LNCaP clone FGC (cell line): ENCODE data around the gene HCFC1.

ENCODE experiments used
- DNase-seq: peaks from one replicate; pipeline ENCODE4 v3.0.0-alpha.2; 2011; ENCODE audit warnings: low read depth
- H3K4me3 ChIP-seq: 2 replicates; pipeline ENCODE4 v1.5.1; 2011; ENCODE audit warnings: mild to moderate bottlenecking, low read depth, low read length, control low read depth
- TF ChIP-seq, protein P1 (sequence below): IDR thresholded peaks from 2 replicates; pipeline ENCODE4 v1.5.1; 2012; ENCODE audit warnings: mild to moderate bottlenecking; ENCODE audit not compliant: control insufficient read depth, insufficient read depth; ENCODE audit errors: extremely low read depth

The HCFC1 gene

DNA sequence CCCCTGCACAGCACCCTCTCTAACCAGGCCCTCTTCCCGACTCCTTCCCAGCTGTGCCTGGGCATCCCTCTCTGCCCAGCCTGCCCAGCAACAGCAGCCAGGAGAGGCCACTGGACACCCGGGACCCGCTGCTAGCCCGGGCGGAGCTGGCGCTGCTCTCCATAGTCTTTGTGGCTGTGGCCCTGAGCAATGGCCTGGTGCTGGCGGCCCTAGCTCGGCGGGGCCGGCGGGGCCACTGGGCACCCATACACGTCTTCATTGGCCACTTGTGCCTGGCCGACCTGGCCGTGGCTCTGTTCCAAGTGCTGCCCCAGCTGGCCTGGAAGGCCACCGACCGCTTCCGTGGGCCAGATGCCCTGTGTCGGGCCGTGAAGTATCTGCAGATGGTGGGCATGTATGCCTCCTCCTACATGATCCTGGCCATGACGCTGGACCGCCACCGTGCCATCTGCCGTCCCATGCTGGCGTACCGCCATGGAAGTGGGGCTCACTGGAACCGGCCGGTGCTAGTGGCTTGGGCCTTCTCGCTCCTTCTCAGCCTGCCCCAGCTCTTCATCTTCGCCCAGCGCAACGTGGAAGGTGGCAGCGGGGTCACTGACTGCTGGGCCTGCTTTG is 66.0 kb downstream of the HCFC1 start:
- no peak for DNase-seq
- TF ChIP-seq, protein P1, sequence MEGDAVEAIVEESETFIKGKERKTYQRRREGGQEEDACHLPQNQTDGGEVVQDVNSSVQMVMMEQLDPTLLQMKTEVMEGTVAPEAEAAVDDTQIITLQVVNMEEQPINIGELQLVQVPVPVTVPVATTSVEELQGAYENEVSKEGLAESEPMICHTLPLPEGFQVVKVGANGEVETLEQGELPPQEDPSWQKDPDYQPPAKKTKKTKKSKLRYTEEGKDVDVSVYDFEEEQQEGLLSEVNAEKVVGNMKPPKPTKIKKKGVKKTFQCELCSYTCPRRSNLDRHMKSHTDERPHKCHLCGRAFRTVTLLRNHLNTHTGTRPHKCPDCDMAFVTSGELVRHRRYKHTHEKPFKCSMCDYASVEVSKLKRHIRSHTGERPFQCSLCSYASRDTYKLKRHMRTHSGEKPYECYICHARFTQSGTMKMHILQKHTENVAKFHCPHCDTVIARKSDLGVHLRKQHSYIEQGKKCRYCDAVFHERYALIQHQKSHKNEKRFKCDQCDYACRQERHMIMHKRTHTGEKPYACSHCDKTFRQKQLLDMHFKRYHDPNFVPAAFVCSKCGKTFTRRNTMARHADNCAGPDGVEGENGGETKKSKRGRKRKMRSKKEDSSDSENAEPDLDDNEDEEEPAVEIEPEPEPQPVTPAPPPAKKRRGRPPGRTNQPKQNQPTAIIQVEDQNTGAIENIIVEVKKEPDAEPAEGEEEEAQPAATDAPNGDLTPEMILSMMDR: no peak
- H3K4me3 ChIP-seq: no peak overlapping the region

DNA sequence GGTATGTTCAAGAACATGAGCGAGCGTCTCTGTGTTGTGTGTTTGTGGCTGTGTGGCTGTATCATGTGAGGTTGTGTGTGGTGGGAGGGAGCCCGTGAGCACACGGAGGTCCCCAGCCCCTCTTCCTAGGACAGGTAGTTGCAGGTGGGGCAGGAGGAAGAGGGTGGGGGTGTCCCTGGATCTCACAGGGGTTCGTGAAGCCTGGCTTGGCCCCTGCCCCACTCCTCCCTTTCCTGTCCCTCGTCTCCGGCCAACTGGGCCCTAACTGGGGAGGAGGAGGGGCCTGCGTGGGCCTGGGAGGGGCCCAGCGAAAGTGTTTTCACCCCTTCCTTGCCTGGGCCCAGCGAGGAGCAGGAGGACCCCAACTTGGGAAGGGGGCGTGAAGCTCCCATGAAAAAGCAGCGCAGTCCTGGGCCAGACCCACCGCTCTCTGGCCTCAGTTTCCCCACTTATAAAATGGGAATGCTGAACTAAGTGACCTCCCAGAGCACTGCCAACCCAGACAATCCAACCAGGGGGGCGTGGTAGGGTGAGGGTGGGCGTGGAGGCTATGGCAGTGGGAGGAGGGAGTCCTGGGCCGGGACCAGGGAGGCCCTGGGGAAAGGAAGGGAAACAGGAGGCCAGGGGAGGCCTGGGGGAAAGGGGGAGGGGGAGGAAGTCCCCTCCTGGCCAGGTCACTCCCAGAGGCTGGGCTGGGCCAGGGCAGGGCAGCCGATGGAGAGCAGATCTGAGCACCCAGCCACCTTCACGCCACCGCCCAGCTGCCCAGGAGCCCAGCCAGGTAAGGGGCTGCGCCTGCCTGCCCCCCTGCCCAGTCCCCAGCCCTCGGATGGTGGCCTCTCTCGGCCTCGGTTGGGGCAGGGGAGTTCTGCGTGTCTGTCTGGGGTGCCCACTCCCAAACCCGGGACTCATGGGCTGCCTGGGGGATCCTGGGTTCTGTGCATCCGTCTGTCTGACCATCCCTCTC is 67.3 kb downstream of the HCFC1 start, which contains the start of gene AVPR2:
AVPR2 (plus strand) TSS at position 683 of the 967 bp plus-strand sequence. CDS start 473 bp downstream, outside the sequence.
- DNase-seq: no peak
- no peak within 1 kb of the TSS for H3K4me3 ChIP-seq
- TF ChIP-seq, protein P1: no peak

DNA sequence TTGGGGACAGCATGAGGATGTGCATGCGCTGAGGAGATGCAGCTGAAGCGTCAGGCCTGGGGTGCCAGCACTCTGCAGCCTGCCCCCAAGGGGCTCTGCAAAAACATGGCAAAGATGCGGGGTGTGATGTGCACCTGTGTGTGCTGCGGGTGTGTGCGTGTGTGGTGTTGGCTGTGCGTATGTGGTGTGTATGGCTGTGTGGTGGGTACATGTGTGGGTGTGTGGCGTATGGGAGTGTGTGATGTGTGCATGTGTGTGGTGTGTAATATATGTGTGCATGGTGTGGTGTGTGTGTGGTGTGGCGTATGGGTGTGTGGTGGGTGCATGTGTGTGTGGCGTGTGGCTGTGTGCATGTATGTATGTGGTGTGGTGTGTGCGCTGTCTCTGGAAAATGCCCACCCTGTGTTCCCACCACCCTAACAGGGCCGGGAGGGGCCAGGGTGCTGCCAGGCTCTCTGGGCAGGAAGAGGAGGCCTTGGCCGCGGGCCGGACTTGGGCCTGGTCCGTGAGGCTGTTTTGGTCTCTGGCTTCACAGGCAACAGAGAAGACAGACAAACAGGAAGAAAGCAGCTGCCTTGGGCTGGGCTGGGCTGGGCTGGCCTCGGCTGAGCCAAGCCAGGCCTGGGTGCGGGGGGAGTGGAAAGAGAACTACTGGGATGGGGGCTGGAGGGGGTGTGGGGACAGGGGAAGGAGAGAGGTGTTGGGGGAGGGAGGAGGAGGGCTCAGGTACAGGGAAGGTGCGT is 68.2 kb downstream of the HCFC1 start:
- no peak overlapping the region for H3K4me3 ChIP-seq
- TF ChIP-seq, protein P1: no peak
- no peak for DNase-seq

DNA sequence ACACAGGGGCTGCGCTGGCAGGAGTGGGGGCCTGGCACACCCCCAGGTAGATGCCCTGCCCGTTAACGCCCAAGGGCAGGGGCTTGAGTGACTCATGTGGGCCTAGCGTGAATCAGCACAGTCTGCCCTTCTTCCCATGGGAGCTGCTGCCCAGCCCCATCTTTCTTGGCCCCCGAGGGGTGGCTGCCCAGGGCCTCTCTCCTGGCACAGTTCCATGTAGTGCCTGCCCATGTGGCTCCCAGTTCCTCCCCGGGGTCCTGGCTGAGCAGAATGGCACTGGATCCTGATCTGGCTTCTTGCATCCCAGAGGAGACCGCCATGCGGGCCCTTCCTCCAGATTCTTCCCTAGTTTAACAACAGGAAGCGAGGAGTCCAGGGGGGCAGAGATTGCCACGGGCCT is 69.2 kb downstream of the HCFC1 start:
- H3K4me3 ChIP-seq: no peak overlapping the region
- DNase-seq: no peak
- TF ChIP-seq, protein P1: no peak

DNA sequence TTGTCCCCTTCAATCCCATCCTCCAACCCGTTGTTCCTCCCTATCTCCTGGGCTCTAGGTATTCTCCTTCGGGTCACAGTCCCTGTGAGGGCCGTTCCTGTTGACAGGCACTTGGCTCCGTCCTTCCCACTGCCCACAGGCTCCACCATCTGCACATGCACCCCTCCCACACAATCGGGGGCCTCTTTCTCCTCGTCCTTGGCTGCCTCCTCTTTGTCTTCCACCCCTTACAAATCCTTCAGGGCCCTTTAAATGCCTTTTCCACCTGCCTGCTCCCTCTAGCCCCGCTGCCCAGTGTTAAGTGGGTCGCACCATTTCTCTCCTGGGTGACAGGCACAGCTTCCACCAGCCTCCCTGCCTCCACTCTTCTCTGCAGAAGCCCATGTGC is 69.9 kb downstream of the HCFC1 start:
- DNase-seq: no peak
- H3K4me3 ChIP-seq: no peak overlapping the region
- TF ChIP-seq, protein P1: no peak

DNA sequence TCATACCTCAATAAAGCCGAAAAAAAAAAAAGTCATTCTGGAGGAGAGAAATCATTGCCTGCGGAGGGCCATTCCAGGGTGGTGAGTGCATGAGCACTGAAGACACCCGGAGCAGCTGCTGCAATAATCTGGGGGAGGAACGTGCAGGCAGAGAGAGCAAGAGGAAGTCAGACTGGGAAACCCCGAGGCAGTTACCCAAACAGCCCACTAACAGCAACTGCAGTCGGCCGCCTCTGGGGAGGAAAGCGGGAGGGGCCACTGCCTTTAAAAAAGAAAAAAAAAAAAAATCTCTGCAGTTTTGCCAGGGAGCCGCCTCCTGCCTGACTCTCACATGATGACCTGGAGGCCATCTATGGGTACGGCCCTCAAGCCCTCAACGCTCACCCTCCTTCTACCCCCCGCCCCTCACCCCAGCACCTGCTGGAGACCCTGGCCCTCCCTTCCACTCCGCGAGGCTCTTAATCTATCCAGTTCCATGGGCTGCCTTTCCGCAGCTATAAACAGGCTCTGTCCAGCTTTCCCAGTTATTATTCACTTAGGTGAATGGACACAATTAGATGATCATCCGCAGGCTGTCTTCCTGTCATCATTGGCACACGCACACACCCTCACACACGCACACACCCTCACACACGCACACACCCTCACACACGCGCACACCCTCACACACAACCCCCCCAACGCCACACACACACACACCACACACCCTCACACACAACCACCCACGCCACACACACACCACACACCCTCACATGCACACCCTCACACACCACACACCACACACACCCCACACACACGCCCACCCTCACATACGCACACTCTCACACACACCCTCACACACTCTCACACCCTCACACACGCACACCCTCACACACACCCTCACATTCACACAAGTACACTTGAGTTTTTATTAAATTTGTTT is 70.5 kb downstream of the HCFC1 start:
- DNase-seq: no peak
- no peak overlapping the region for H3K4me3 ChIP-seq
- TF ChIP-seq, protein P1: no peak
